IMR-90 (cell line): ENCODE results near the gene ATIC. TPM values are rescaled to one million over a fixed set of nuclear protein-coding genes. Genes with fewer than 3 reads are reported as not detected.

ENCODE experiments used
- ATAC-seq: fragments of 200-7000 bp; cut with Tn5 transposase; 2 replicates; pipeline ENCODE4 v1.9.1; 2020; ENCODE audit warnings: low read depth, mild to moderate bottlenecking, moderate library complexity
- BruUV-seq: library from RNA; stranded (reverse); fragments of 400-500 nt; replicated peaks from 2 replicates; lab custom pipeline; 2021; lab: Mats Ljungman, UMichigan
- CTCF ChIA-PET: fragments of 300-600 bp; formaldehyde crosslinking; extraction: SDS; loops from one replicate; lab custom pipeline; 2021; ENCODE audit warnings: antibody characterized with exemption; lab: Yijun Ruan, JAX
- POLR2A ChIA-PET: fragments of 300-600 bp; sonication (Branson Sonifier 250); formaldehyde crosslinking; loops from one replicate; lab custom pipeline; 2022; ENCODE audit warnings: antibody characterized with exemption; ENCODE audit not compliant: unreplicated experiment; lab: Charles Lee
- DNase-seq: peaks from one replicate; pipeline ENCODE4 v3.0.0; 2013
- H2AFZ ChIP-seq: replicated peaks from 2 replicates; pipeline ENCODE3; 2013; ENCODE audit warnings: low read length, mild to moderate bottlenecking; ENCODE audit not compliant: poor library complexity
- H2AK5ac ChIP-seq: 2 replicates; pipeline ENCODE4 v1.6.1; 2013; ENCODE audit warnings: low read depth, low read length, inconsistent platforms
- H2AK9ac ChIP-seq: replicated peaks from 2 replicates; pipeline ENCODE3; 2013; ENCODE audit warnings: mild to moderate bottlenecking, low read depth, low read length, moderate library complexity; ENCODE audit not compliant: poor library complexity
- H2BK120ac ChIP-seq: 2 replicates; pipeline ENCODE4 v1.6.1; 2013; ENCODE audit warnings: low read depth, low read length, inconsistent platforms
- H2BK15ac ChIP-seq: 3 replicates; pipeline ENCODE4 v1.6.1; 2013; ENCODE audit warnings: low read depth, low read length, inconsistent platforms
- H2BK20ac ChIP-seq: 2 replicates; pipeline ENCODE4 v1.6.1; 2013; ENCODE audit warnings: low read depth, mild to moderate bottlenecking, inconsistent platforms, low read length, moderate library complexity
- H2BK5ac ChIP-seq: 2 replicates; pipeline ENCODE4 v1.6.1; 2013; ENCODE audit warnings: mild to moderate bottlenecking, low read depth, low read length, inconsistent platforms; ENCODE audit not compliant: poor library complexity, severe bottlenecking
- H3K14ac ChIP-seq: replicated peaks from 2 replicates; pipeline ENCODE4 v1.6.1; 2013; ENCODE audit warnings: low read depth, low read length, inconsistent platforms
- H3K18ac ChIP-seq: 2 replicates; pipeline ENCODE4 v1.6.1; 2013; ENCODE audit warnings: low read depth, low read length, control low read depth
- H3K23ac ChIP-seq: 2 replicates; pipeline ENCODE4 v1.6.1; 2013; ENCODE audit warnings: low read depth, low read length, inconsistent platforms
- H3K27ac ChIP-seq: 2 replicates; pipeline ENCODE4 v1.5.1; 2013; ENCODE audit warnings: mild to moderate bottlenecking, control low read depth, low read length; ENCODE audit not compliant: insufficient read depth
- H3K27me3 ChIP-seq: 2 replicates; pipeline ENCODE4 v1.6.1; 2013; ENCODE audit warnings: low read length; ENCODE audit not compliant: control insufficient read depth, insufficient read depth
- H3K36me3 ChIP-seq: 2 replicates; pipeline ENCODE4 v1.6.1; 2013; ENCODE audit warnings: low read length, mixed read lengths; ENCODE audit not compliant: control insufficient read depth, insufficient read depth
- H3K4ac ChIP-seq: 2 replicates; pipeline ENCODE4 v1.6.1; 2013; ENCODE audit warnings: low read depth, low read length, inconsistent platforms
- H3K4me1 ChIP-seq: 2 replicates; pipeline ENCODE4 v1.6.1; 2013; ENCODE audit warnings: low read length, mixed read lengths; ENCODE audit not compliant: control insufficient read depth, insufficient read depth
- H3K4me2 ChIP-seq: 2 replicates; pipeline ENCODE4 v1.6.1; 2013; ENCODE audit warnings: low read depth, mild to moderate bottlenecking, control low read depth, low read length, moderate library complexity
- H3K4me3 ChIP-seq: 2 replicates; pipeline ENCODE4 v1.5.1; 2013; ENCODE audit warnings: low read depth, mild to moderate bottlenecking, control low read depth, low read length, moderate library complexity; ENCODE audit not compliant: insufficient read depth
- H3K56ac ChIP-seq: 2 replicates; pipeline ENCODE4 v1.6.1; 2013; ENCODE audit warnings: low read length, inconsistent platforms; ENCODE audit not compliant: insufficient read depth; ENCODE audit errors: extremely low read depth
- H3K79me1 ChIP-seq, 2 experiments: 2 replicates each; pipeline ENCODE4 v1.6.1; 2013; ENCODE audit warnings: low read length in 2 of 2, inconsistent platforms in 1 of 2, low read depth in 1 of 2
- H3K9ac ChIP-seq: 2 replicates; pipeline ENCODE4 v1.6.1; 2013; ENCODE audit warnings: low read depth, low read length, control low read depth
- H3K9me1 ChIP-seq: 2 replicates; pipeline ENCODE4 v1.6.1; 2013; ENCODE audit warnings: low read length, inconsistent platforms; ENCODE audit not compliant: insufficient read depth
- H3K9me3 ChIP-seq: 2 replicates; pipeline ENCODE4 v1.6.1; 2013; ENCODE audit warnings: low read length; ENCODE audit not compliant: control insufficient read depth, insufficient read depth
- H4K20me1 ChIP-seq: 2 replicates; pipeline ENCODE4 v1.6.1; 2013; ENCODE audit warnings: low read length, inconsistent platforms; ENCODE audit not compliant: insufficient read depth
- H4K5ac ChIP-seq: 2 replicates; pipeline ENCODE4 v1.6.1; 2013; ENCODE audit warnings: mild to moderate bottlenecking, low read depth, low read length, control low read depth
- H4K8ac ChIP-seq, 2 experiments: 2 replicates each; pipeline ENCODE4 v1.6.1; 2013; ENCODE audit warnings: low read depth in 2 of 2, low read length in 2 of 2, control low read depth in 1 of 2, inconsistent platforms in 1 of 2
- H4K91ac ChIP-seq: 2 replicates; pipeline ENCODE4 v1.6.1; 2013; ENCODE audit warnings: low read depth, low read length, inconsistent platforms; ENCODE audit not compliant: insufficient read depth
- BHLHE40 ChIP-seq: fragments of 150-350 bp; IDR thresholded peaks from 2 replicates; pipeline ENCODE4 v1.6.1; 2016; ENCODE audit warnings: mild to moderate bottlenecking, low read depth, low read length
- CEBPB ChIP-seq: IDR thresholded peaks from 2 replicates; pipeline ENCODE4 v1.6.1; 2012; ENCODE audit warnings: low read depth, low read length, improper control_type of control experiment
- CHD1 ChIP-seq: IDR thresholded peaks from 2 replicates; pipeline ENCODE4 v1.6.1; 2012; ENCODE audit warnings: low read depth, low read length, improper control_type of control experiment
- FOS ChIP-seq: fragments of 150-350 bp; IDR thresholded peaks from 2 replicates; pipeline ENCODE4 v1.6.1; 2016; ENCODE audit warnings: low read depth, low read length
- MAFK ChIP-seq: IDR thresholded peaks from 2 replicates; pipeline ENCODE4 v1.6.1; 2012; ENCODE audit warnings: low read depth, low read length, improper control_type of control experiment
- MAZ ChIP-seq: IDR thresholded peaks from 2 replicates; pipeline ENCODE4 v1.6.1; 2012; ENCODE audit warnings: low read depth, mild to moderate bottlenecking, low read length, improper control_type of control experiment, moderate library complexity, borderline replicate concordance
- MXI1 ChIP-seq: IDR thresholded peaks from 2 replicates; pipeline ENCODE4 v1.6.1; 2012; ENCODE audit warnings: low read depth, mild to moderate bottlenecking, low read length, moderate library complexity, borderline replicate concordance
- NFE2L2 ChIP-seq: fragments of 150-350 bp; IDR thresholded peaks from 2 replicates; pipeline ENCODE4 v1.6.1; 2016; ENCODE audit warnings: low read depth, mild to moderate bottlenecking, low read length
- POLR2A ChIP-seq: IDR thresholded peaks from 2 replicates; pipeline ENCODE4 v1.6.1; 2012; ENCODE audit warnings: mild to moderate bottlenecking, low read depth, low read length
- RAD21 ChIP-seq: IDR thresholded peaks from 2 replicates; pipeline ENCODE4 v1.6.1; 2012; ENCODE audit warnings: low read length, improper control_type of control experiment
- RCOR1 ChIP-seq: IDR thresholded peaks from 2 replicates; pipeline ENCODE4 v1.6.1; 2012; ENCODE audit warnings: mild to moderate bottlenecking, low read length, improper control_type of control experiment; ENCODE audit not compliant: insufficient replicate concordance
- RFX5 ChIP-seq: IDR thresholded peaks from 2 replicates; pipeline ENCODE4 v1.8.0; 2012; ENCODE audit warnings: low read depth, mild to moderate bottlenecking, low read length, moderate library complexity
- SMC3 ChIP-seq: fragments of 150-350 bp; IDR thresholded peaks from 2 replicates; pipeline ENCODE4 v1.6.1; 2016; ENCODE audit warnings: low read depth, mild to moderate bottlenecking, antibody characterized with exemption, low read length, moderate library complexity
- WGBS, 2 experiments: methylation state at CpG; one replicate each; pipeline versions ENCODE4 v1.1.5 to v1.1.7; 2013; ENCODE audit warnings: missing lambda C conversion rate in 2 of 2; ENCODE audit not compliant: insufficient read length in 1 of 2; ENCODE audit errors: extremely low coverage in 2 of 2; 5-methylcytosine and 5-hydroxymethylcytosine counted together
- dilution Hi-C: fragments of 300-500 bp; cut with HindIII; formaldehyde crosslinking; loops from one replicate; pipeline ENCODE4 v1.14.3; 2018; ENCODE audit warnings: low sequenced_read_pairs; ENCODE audit not compliant: unreplicated experiment
- in situ Hi-C: fragments of 300-500 bp; cut with MboI; formaldehyde crosslinking; loops from 3 replicates; pipeline ENCODE4 v1.14.3; 2019; ENCODE audit warnings: low sequenced_read_pairs, inconsistent platforms, mixed read lengths
- intact Hi-C: fragments of 100-400 bp; cut with micrococcal nuclease; formaldehyde crosslinking; loops from 2 replicates; pipeline ENCODE4 v1.10.0; 2022
- polyA plus RNA-seq, 3 experiments: library from polyadenylated mRNA; depleted of rRNA; stranded (reverse); fragments of >200 nt; gene quantifications; 2 replicates each; pipeline ENCODE4 v1.2.3, GENCODE V29; 2012; ENCODE audit warnings: low replicate concordance in 1 of 3
- total RNA-seq: library from RNA; depleted of rRNA; stranded (reverse); fragments of >200 nt; gene quantifications from 2 replicates; pipeline ENCODE4 v1.2.3, GENCODE V29; 2012
- TF ChIP-seq, protein P1 (sequence below): conservative IDR thresholded peaks from 2 replicates; pipeline ENCODE4 v1.5.1; 2012; ENCODE audit warnings: mild to moderate bottlenecking, low read depth, low read length, improper control_type of control experiment
- TF ChIP-seq, protein P2 (sequence below): fragments of 150-350 bp; IDR thresholded peaks from 2 replicates; pipeline ENCODE4 v1.6.1; 2016; ENCODE audit warnings: low read depth, mild to moderate bottlenecking, low read length, moderate library complexity, borderline replicate concordance
- TF ChIP-seq, protein P3 (sequence below): fragments of 150-350 bp; IDR thresholded peaks from 2 replicates; pipeline ENCODE4 v1.6.1; 2017; ENCODE audit warnings: mild to moderate bottlenecking, antibody characterized with exemption, low read length, low read depth

Gene ATIC
- total and polyA plus RNA-seq, 2 of the 4 experiments (the other 2 are of a cell fraction) = 30.5 to 101 TPM

DNA sequence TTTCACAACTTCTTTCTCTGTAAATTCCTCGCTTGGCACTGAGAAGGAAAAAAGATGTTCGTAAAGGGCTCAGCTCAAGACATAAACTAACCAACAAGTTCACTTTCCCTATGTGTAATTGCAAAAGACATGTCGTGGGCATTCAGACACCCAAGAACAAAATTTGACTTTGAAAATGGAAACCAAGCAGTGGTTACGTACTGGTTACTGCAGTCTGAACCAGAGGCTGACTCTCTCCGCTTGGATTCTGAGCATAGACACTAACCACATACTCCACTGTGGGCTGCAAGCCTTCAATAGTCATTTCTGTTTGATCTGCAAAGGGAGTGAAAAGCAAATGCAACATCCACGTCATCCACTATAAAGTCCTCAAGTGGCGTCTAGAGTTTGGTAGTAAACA, 70.2 kb downstream of the ATIC start:
- Histone ChIP-seq H3K9me1 (no peaks in the 10 kb centered on the region), H2BK15ac (no peak overlapping the region), H3K4me1 (no peaks in the 10 kb centered on the region; the same call in 1 of the 2 replicates), H3K27me3 (no peaks in the 10 kb centered on the region), H3K4ac (no peak overlapping the region), H2BK120ac (no peak overlapping the region), H3K4me2 (no peak overlapping the region), H4K91ac (no peak overlapping the region), H3K27ac (no peak overlapping the region), H3K9ac (no peak overlapping the region), H3K79me1 (peaks cover 29 to 44% of the 10 kb centered on the region in 2 experiments; a peak in 3 of 4 replicates), H2AFZ (no peak overlapping the region), H3K18ac (no peak overlapping the region), H3K9me3 (no peaks in the 10 kb centered on the region), H3K4me3 (no peak overlapping the region), H2BK20ac (no peak overlapping the region), H3K14ac (no peak overlapping the region), H3K56ac (no peak overlapping the region), H4K5ac (no peak overlapping the region), H2AK5ac (no peak overlapping the region), H2BK5ac (no peak overlapping the region), H4K8ac (no peak overlapping the region), H3K23ac (no peak overlapping the region), H3K36me3 (peaks cover 73% of the 10 kb centered on the region), H4K20me1 (peaks cover 18% of the 10 kb centered on the region; the same call in 1 of the 2 replicates), H2AK9ac (no peak overlapping the region)
- dilution Hi-C loops (no loop called here), in situ Hi-C loops (no loop called here), intact Hi-C loops (no loop called here)
- no peak for ATAC-seq
- POLR2A ChIA-PET = no interaction called here
- no peak for DNase-seq
- CTCF ChIA-PET = no interaction called here
- no TSS peak for BruUV-seq
- no CpG with 5 or more reads among the region's 7 CpGs for WGBS, 2 experiments
- TF ChIP-seq RFX5 = no peak
- TF ChIP-seq CEBPB = no peak
- no peak for TF ChIP-seq RCOR1
- no peak for TF ChIP-seq RAD21
- no peak for TF ChIP-seq CHD1
- no peak for TF ChIP-seq MXI1
- TF ChIP-seq FOS = no peak
- TF ChIP-seq, protein P1, sequence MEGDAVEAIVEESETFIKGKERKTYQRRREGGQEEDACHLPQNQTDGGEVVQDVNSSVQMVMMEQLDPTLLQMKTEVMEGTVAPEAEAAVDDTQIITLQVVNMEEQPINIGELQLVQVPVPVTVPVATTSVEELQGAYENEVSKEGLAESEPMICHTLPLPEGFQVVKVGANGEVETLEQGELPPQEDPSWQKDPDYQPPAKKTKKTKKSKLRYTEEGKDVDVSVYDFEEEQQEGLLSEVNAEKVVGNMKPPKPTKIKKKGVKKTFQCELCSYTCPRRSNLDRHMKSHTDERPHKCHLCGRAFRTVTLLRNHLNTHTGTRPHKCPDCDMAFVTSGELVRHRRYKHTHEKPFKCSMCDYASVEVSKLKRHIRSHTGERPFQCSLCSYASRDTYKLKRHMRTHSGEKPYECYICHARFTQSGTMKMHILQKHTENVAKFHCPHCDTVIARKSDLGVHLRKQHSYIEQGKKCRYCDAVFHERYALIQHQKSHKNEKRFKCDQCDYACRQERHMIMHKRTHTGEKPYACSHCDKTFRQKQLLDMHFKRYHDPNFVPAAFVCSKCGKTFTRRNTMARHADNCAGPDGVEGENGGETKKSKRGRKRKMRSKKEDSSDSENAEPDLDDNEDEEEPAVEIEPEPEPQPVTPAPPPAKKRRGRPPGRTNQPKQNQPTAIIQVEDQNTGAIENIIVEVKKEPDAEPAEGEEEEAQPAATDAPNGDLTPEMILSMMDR = no peak
- TF ChIP-seq MAZ = no peak
- TF ChIP-seq MAFK = no peak
- no peak for TF ChIP-seq BHLHE40
- TF ChIP-seq, protein P2, sequence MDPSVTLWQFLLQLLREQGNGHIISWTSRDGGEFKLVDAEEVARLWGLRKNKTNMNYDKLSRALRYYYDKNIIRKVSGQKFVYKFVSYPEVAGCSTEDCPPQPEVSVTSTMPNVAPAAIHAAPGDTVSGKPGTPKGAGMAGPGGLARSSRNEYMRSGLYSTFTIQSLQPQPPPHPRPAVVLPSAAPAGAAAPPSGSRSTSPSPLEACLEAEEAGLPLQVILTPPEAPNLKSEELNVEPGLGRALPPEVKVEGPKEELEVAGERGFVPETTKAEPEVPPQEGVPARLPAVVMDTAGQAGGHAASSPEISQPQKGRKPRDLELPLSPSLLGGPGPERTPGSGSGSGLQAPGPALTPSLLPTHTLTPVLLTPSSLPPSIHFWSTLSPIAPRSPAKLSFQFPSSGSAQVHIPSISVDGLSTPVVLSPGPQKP = no peak
- no peak for TF ChIP-seq NFE2L2
- TF ChIP-seq, protein P3, sequence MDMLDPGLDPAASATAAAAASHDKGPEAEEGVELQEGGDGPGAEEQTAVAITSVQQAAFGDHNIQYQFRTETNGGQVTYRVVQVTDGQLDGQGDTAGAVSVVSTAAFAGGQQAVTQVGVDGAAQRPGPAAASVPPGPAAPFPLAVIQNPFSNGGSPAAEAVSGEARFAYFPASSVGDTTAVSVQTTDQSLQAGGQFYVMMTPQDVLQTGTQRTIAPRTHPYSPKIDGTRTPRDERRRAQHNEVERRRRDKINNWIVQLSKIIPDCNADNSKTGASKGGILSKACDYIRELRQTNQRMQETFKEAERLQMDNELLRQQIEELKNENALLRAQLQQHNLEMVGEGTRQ = no peak
- no peak for TF ChIP-seq POLR2A
- TF ChIP-seq SMC3 = no peak
